GM10266 (cell line): ENCODE results near the gene SIAH3.

ENCODE experiments used
- DNase-seq: peaks from one replicate; pipeline ENCODE4 v3.0.0; 2012; ENCODE audit errors: extremely low spot score
- CTCF ChIP-seq: IDR thresholded peaks from 2 replicates; pipeline ENCODE4 v1.5.1; 2012; ENCODE audit warnings: mild to moderate bottlenecking, low read depth; ENCODE audit not compliant: control insufficient read depth, insufficient read depth; ENCODE audit errors: missing control alignments

The SIAH3 gene

GRCh38 chr13:45752510-45752909 is 99.0 kb downstream of the SIAH3 start:
- DNase-seq, result no peak
- no peak for TF ChIP-seq CTCF

DNA sequence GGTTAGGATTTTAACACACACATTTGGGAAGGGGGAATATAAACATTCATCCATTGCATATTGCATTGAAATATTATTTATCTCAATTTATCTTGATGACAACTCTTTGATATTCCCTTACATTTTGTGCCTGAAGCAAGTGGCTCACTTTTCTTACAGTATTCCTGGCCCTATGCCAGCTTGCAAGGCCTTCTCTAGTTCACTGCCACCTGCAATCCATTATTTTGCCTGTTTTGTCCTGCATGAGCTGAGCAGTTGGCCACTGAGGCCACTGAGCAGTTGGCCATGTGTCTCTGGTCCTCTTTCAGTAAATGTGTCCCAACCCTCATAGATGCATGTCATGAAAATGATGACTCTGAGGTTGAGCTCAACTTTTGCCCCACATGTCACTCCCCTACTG is 99.7 kb downstream of the SIAH3 start:
- no peak for TF ChIP-seq CTCF
- no peak for DNase-seq

- DNase-seq, result no peak
- no peak for TF ChIP-seq CTCF
These were observed 101.0 kb downstream of the SIAH3 start for GRCh38 chr13:45750566-45750965.

- TF ChIP-seq CTCF, result no peak
- no peak for DNase-seq
These were observed 102.4 kb downstream of the SIAH3 start for GRCh38 chr13:45748941-45749759.

DNA sequence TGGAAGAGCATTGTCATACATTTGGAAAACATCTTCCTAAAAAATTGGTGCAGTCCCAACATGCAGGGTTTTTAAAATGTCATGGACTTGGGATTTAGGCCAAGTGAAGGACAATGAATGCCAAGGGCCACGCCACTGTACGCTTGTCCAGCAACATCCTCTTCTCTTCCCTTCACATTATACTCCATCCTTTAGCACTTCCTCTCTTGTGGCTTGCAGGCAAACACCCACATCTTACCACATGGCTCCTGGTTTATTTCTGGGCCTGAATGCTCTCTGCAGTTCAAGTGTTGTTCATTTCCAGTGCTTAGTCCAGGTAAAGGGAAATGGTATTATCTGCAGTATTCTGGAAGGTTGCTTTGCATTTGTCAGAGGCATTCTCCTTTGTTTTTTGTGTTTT is 104.5 kb downstream of the SIAH3 start:
- DNase-seq, result no peak
- TF ChIP-seq CTCF, result no peak

DNA sequence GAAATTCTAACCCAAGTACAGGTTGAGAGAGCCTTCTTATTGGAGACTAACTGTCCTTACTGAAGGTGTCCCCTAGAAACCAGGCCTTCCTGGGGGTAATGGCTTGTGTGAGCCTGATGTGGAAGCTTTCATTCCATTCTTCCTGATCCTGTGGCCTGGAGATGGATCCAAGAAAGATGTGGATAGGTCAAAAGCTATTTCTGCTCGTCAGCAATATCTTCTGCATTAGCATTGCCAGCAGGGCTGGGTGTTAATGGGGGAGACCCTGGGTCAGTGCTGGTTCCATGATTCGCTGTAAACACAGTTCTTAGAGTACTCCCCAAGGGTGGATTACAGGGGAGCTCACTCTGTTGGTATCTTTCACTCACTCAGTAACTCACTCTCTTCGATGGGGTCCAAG is 106.6 kb downstream of the SIAH3 start:
- TF ChIP-seq CTCF, result no peak
- DNase-seq, result no peak

DNA sequence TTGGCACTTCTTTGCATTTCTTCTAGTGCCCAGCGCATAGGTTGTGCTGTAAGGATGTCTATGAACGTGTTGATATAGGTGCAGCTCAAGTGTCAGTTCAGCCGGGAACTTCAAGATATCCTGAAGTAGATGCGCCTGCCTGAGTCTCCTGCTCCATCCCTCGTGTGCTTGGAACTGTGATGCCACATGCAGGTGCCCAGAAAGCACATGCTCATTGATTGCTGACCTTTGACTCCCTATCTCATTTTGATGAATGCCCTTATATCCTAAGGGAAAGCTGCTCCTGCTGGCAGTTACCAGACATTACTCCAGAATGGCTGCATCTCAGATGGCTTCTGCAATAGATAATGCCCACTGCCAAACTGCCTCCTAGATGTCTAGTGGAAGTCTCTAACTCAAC is 108.6 kb downstream of the SIAH3 start:
- no peak for TF ChIP-seq CTCF
- no peak for DNase-seq
